T47D (cell line): ENCODE data around the gene LEUTX.
"Not testable (repeated sequence)": the region's sequence is repeated elsewhere in the genome, so short reads cannot be mapped to it uniquely, and the experiment has no call there.

Experiments
- DNase-seq, 2 experiments: peaks; one replicate each; pipeline versions ENCODE4 v3.0.0 to v3.0.0-alpha.2; 2011 to 2012; ENCODE audit warnings: low read depth in 1 of 2, low spot score in 1 of 2
- JUND ChIP-seq: IDR thresholded peaks from 2 replicates; pipeline ENCODE4 v1.6.1; 2012; ENCODE audit warnings: low read depth
- in situ Hi-C: cut with HindIII; loops from 2 replicates; pipeline ENCODE4 v1.10.0; 2016; ENCODE audit warnings: low sequenced_read_pairs, low pct_unique_long_range_greater_than_20kb

The LEUTX gene

DNA sequence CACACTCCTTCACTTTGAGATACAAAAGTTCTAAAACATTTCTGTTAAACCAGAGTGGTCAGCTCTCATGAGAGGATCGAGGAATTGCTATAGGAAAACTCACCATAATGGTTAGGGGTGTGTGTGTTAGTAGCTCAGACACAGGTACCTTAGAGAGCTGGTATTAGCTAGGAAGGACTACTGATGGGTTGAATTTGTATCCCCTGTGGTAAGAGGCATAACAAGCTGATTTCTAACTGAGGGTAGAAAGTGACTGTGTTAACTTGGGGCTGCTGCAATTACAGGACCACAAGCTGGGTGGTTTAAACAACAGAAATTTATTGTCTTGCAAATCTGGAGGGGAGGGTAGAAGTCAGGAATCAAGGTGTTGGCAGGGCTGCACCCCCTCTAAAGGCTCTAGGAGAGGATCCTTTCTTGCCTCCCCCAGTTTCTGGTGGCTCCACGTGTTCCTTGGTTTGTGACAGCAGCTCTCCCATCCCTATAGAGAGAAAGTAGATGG lies 17.4 kb downstream of the LEUTX start:
- DNase-seq, result no peak
- in situ Hi-C loops, result no loop called here

DNA sequence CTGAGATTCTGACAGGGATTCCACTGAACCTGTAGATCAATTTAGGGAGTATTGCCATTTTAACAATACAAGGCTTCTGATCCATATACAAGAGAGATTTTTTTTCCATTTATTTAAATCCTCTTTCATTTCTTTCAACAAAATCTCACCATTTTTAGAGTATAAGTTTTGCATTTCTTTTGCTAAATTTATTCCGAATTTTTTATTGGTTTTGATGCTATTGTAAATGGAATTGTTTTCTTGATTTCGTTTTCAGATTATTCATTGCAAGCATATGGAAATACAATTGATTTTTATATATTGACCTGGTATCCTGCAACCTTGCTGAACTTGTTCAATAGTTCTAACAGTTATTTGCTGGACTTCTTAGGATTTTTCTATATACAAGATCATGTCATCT lies 18.4 kb downstream of the LEUTX start:
- no peak for DNase-seq
- TF ChIP-seq JUND, result no peak
- in situ Hi-C loops, result no loop called here

More for the DNA sequence above, 17.4 kb downstream of the LEUTX start:
- TF ChIP-seq JUND, result no peak

DNA sequence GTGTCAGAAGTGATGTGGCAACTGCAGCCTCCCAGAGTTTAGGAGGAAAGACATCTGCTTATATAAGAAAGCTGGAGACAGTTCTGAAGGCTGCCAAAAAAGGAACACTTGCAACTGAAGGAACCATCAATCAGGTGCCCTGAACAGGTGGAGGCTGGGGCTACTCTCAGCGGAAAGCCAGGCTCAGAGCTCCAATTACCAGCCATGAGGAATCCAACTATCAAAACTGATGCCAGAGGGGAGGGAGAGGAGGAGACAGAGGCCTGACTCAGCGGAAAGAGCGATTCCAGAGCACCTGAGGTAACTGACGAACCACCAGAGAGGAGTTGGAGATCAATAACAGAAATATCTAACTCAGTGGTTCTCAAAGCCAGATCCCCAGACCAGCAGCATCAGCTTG lies 24.3 kb downstream of the LEUTX start:
- in situ Hi-C loops, result no loop called here
- no peak for TF ChIP-seq JUND

DNA sequence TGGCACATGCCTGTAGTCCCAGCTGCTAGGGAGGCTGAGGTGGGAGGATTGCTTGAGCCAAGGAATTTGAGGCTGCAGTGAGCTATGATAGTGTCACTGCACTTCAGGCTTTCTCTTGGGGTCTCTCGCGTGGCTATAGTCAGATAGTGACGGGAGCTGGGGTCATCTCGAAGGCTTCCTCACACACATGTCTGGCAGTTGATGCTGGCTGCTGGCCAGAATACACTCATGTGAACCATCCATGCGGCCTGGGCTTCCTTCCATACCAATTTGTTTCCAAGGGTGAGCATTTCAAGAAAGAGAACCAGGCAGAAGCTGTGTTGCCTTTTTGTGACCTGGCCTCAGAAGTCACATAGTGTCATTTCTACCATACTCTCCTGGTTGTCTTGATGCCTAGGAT lies 26.4 kb downstream of the LEUTX start:
- no peak for DNase-seq
- in situ Hi-C loops, result no loop called here
- no peak for TF ChIP-seq JUND

More for the DNA sequence above, 24.3 kb downstream of the LEUTX start:
- DNase-seq, result no peak

DNA sequence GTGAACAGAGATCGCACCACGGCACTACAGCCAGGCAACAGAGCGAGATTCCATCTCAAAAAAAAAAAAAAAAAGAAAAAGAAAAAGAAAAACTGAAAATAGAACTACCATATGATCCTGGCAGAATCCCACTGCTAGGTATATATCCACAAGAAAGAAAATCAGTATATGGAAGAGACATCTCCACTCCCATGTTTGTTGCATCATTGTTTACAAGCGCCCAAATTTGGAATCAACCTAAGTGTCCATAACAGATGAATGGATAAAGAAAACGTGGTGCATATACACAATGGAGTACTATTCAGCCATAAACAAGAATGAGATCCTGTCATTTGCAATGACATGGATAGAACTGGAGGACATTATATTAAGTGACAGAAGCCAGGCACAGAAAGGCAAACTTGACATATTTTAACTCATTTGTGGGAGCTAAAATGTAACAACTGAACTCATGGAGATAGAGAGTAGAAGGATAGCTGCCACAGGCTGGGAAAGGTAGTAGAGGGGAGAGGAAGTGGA lies 29.3 kb downstream of the LEUTX start:
- TF ChIP-seq JUND, result no peak
- DNase-seq, result no peak
- in situ Hi-C loops, result no loop called here

DNA sequence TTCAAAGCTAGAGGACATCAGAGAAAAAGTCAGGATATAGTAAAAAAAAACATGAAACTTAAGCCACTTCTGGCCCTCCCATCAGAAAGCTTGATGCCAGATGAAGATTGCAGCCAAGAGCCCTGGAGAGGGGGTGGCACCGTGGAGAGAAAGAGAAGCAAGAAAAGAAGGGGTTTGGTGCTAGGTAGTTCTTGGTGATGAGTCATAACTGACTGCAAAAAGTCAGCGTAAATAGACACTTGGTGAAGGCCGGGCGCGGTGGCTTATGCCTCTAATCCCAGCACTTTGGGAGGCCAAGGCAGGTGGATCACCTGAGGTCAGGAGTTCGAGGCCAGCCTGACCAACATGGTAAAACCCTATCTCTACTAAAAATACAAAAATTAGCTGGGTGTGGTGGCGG lies 30.0 kb downstream of the LEUTX start:
- in situ Hi-C loops, DNase-seq: not testable (repeated sequence)

DNA sequence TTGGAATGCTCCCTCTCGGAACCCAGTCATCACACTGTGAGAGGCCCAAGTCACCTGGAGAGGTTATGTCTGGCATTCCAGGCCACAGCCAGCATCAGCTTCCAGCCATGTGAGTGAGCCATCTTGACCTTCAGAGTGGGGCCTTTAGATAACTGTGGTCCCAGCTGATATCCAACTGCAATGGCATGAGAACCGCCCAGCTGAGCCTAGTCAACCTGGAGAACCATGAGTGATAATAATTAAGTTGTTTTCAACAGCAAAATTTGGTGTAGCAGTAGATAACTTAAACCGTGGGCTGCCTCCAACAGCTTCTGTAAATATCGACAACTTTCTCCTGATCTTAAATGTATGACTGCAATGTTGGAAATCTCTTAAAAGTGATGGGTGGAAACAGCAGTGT lies 30.7 kb downstream of the LEUTX start:
- no peak for DNase-seq
- TF ChIP-seq JUND, result no peak
- in situ Hi-C loops, result no loop called here

DNA sequence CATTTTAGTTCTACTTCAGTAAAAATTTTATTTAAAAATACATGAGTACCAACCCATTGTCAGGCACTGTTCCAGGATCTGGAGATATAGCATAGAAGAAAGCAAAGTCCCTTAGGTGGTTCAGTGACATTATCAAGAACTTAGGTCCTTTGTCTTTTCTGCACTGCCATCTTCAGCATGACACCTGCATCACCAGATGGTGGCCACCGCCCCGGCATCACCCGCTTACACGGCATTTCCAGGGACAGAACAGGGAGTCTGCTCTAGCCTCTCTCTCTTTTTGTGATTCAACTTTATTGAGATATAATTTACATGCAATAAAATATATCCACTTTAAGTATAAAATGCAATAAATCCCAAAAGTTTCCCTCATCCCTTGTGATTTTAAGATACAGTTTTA lies 31.8 kb downstream of the LEUTX start:
- TF ChIP-seq JUND, result no peak
- no peak for DNase-seq

DNA sequence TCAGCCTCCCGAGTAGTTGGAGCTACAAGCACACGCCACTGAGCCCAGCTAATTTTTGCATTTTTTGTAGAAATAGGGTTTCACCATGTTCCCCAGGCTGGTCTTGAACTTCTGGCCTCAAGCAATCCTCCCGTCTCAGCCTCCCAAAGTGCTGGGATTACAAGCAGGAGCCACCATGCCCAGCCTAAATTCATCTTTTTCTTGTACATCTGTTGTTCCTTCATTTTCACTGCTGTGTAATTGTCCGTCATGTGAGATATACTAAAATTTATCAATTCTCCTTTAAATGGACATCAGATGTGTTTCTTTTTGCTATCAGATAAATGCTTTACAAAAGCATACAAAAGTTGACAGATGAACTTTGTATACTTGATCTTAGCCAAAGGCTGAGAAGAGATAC lies 32.4 kb downstream of the LEUTX start:
- no peak for DNase-seq
- no peak for TF ChIP-seq JUND
- in situ Hi-C loops, result no loop called here

More for the DNA sequence above, 31.8 kb downstream of the LEUTX start:
- in situ Hi-C loops, result no loop called here

DNA sequence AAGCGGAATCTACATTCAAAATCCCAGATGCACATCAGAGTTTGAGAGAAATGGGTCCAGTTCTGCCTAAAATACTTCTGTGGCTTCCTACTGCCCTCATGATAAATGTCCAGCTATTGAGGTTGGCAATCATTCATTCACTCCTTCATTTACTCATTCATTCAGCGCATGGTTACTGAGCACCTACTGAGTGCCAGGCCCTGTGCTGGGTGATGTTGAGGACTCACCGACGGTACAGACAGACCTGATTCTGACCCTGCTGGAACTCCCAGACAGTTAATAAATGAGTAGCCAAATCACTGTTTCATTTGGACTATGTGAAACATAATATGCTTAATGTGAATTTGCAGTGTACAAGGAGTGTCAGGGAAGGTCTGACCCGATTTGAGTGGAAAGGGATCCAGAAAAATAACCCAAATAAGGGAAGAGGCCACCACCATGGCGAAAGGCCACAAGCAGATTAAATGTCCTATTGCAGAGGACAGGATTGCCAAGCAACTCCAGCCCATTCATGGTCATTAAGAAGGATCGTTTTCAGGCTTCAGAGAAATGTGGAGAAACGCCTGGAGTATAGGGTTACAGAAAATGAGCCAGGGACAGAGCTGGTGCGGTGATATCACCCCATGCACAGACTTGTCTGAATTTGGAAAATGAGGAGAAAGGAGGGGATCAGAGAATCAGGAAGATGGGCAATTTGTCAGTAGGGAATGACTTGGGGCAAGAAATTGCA lies 34.8 kb downstream of the LEUTX start:
- TF ChIP-seq JUND, result no peak
- DNase-seq, result no peak
- in situ Hi-C loops, result no loop called here

DNA sequence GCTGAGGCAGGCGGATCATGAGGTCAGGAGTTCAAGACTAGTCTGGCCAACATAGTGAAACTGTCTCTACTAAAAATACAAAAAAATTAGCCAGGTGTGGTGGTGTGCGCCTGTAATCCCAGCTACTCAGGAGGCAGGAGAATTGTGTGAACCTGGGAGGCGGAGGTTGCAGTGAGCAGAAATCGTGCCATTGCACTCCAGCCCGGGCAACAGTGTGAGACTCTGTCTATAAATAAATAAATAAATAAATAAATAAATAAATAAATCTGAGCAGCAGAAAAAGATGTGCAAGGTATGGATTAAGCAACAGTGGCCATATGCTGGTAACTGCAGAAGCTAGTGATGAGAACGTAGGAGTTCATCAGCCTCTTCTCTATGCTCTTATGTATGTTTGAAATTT lies 35.5 kb downstream of the LEUTX start:
- DNase-seq, in situ Hi-C loops: not testable (repeated sequence)

DNA sequence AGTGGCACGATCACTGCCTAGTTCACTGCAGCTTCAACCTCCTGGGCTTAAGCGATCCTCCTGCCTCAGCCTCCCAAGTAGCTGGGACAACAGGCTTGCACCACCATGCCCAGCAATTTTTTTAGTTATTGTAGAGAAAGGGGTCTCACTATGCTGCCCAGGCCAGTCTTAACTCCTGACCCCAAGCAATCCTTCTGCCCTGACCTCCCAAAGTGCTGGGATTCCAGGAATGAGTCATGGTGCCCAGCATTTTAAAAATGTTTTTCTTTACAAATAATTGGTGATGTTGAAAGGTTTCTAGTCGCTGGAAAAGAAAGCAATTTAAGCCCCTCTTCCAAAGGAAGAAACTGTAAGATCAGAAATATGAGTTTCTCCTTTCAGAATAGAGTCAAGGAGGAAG lies 35.9 kb downstream of the LEUTX start:
- no peak for TF ChIP-seq JUND
- in situ Hi-C loops, result no loop called here
- DNase-seq, result no peak

DNA sequence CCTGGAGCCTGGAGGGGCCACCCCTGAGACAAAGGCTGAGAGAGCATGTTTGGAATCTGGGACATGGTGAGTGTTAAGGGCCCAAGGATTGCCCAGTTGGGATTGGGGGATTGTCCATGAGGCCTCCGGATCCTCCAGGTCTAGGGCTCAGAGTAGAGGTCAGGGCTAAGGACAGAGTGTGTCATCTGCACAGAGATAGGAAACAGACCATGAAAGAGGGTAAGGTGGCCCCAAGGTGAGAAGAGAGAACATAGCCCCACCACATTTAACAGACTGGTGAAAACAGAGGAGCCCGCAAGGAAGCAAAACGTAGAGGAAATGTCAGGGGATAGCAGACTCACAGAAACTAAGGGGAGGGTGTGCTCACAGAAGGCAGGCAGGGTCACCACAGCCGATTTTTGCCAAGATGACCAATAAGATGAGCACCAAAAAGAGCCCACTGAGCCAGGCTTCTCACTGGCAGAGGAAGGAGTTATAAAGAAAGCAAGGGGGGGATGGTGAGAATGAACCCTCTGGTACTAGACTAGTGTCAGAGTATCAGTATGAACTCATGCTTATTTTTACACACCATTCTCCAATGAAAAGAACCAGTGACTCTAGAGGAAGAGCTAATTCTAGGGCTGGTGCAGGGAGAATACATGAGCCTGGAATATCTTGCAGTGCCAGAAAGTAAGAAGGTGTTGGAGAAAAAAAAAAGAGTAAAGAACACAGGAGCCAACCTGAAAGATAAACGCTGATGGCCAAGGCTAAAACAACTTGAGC lies 37.8 kb downstream of the LEUTX start:
- no peak for DNase-seq
- TF ChIP-seq JUND, result no peak
- in situ Hi-C loops, result no loop called here
